Sigmoid colon (tissue), 4 donors: ENCODE results near the gene KRT85.

Source experiments
- CTCF ChIP-seq, 4 experiments: fragments of 450-650 bp in 3 of 4; fragments of 200-600 bp in 1 of 4; IDR thresholded peaks; one replicate each; pipeline ENCODE4 v1.5.1; 2016 to 2019; ENCODE audit warnings: antibody characterized with exemption in 4 of 4, mild to moderate bottlenecking in 3 of 4, moderate library complexity in 2 of 4
- EP300 ChIP-seq, 4 donors: sonication (generic); formaldehyde crosslinking; IDR thresholded peaks; one replicate each; pipeline ENCODE4 v1.6.1; 2017; ENCODE audit warnings: antibody characterized with exemption in 4 of 4
- POLR2A ChIP-seq, 2 donors: fragments of 450-650 bp; IDR thresholded peaks; one replicate each; pipeline ENCODE4 v1.6.1; 2016; ENCODE audit warnings: antibody characterized with exemption in 2 of 2, mild to moderate bottlenecking in 2 of 2, moderate library complexity in 2 of 2
- POLR2AphosphoS5 ChIP-seq, 4 donors: sonication (generic); formaldehyde crosslinking; IDR thresholded peaks; one replicate each; pipeline ENCODE4 v1.6.1; 2017; ENCODE audit warnings: antibody characterized with exemption in 4 of 4

- TF ChIP-seq CTCF (IDR thresholded peaks at IDR 0.05) (no peak), POLR2A (IDR thresholded peaks at IDR 0.05) (no peak), POLR2AphosphoS5 (IDR thresholded peaks at IDR 0.05) (no peak), EP300 (IDR thresholded peaks at IDR 0.05) (no peak)
Observed at GRCh38 chr12:52356031-52356761, 11.1 kb downstream of the KRT85 start.
